Limb (tissue), 2 donors: ENCODE results near the gene DRICH1.
"Not testable (repeated sequence)": the region's sequence is repeated elsewhere in the genome, so short reads cannot be mapped to it uniquely, and the experiment has no call there.

Source experiments
- DNase-seq, 2 donors: peaks; one replicate each; pipeline ENCODE4 v3.0.0-alpha.2; 2016; ENCODE audit errors: extremely low spot score in 2 of 2

DRICH1 gene

GRCh38 chr22:23632178-23632577 lies at the start of gene DRICH1:
DRICH1 (minus strand) TSS chr22:23632321; CDS start chr22:23632023, 298 bp downstream.
- no peak for DNase-seq

GRCh38 chr22:23681026-23681809 lies 49.1 kb upstream of the DRICH1 start:
- no peak for DNase-seq

- no peak for DNase-seq
Observed at GRCh38 chr22:23678133-23678532, 46.0 kb upstream of the DRICH1 start.

- DNase-seq: no peak
Observed at GRCh38 chr22:23677701-23677995, 45.5 kb upstream of the DRICH1 start.

GRCh38 chr22:23676841-23677700 lies 45.0 kb upstream of the DRICH1 start:
- not testable (repeated sequence) for DNase-seq

- DNase-seq: no peak
Observed at GRCh38 chr22:23675502-23676415, 43.6 kb upstream of the DRICH1 start.

GRCh38 chr22:23674886-23675501 lies 42.9 kb upstream of the DRICH1 start:
- DNase-seq: not testable (repeated sequence)

- DNase-seq: no peak
Observed at GRCh38 chr22:23673826-23674690, 41.9 kb upstream of the DRICH1 start.

GRCh38 chr22:23673050-23673620 lies 41.0 kb upstream of the DRICH1 start:
- DNase-seq: no peak

- DNase-seq: not testable (repeated sequence)
Observed at GRCh38 chr22:23672307-23673049, 40.4 kb upstream of the DRICH1 start.

- DNase-seq: not testable (repeated sequence)
Observed at GRCh38 chr22:23671387-23671786, 39.3 kb upstream of the DRICH1 start.

GRCh38 chr22:23670378-23671295 lies 38.5 kb upstream of the DRICH1 start:
- DNase-seq: no peak

- DNase-seq: not testable (repeated sequence)
Observed at GRCh38 chr22:23660381-23660780, 28.3 kb upstream of the DRICH1 start.

GRCh38 chr22:23657727-23658126 lies 25.6 kb upstream of the DRICH1 start:
- DNase-seq: no peak

GRCh38 chr22:23655891-23656475 lies 23.9 kb upstream of the DRICH1 start:
- DNase-seq: no peak

GRCh38 chr22:23652711-23653110 lies 20.6 kb upstream of the DRICH1 start:
- no peak for DNase-seq

- DNase-seq: no peak
Observed at GRCh38 chr22:23652286-23652685, 20.2 kb upstream of the DRICH1 start.

- DNase-seq: no peak
Observed at GRCh38 chr22:23651676-23652075, 19.6 kb upstream of the DRICH1 start.
